Endothelial cell of umbilical vein (primary cell): ENCODE data around the gene IQCE. TPM values are rescaled to one million over a fixed set of nuclear protein-coding genes. Genes with fewer than 3 reads are reported as not detected.

Experiments used
- BruUV-seq: library from RNA; stranded (reverse); fragments of 400-500 nt; replicated peaks from 2 replicates; lab custom pipeline; 2021; lab: Mats Ljungman, UMichigan
- CTCF ChIA-PET: fragments of 300-600, 350-600 bp; sonication (Branson Sonifier 250); formaldehyde crosslinking; loops from one replicate; lab custom pipeline; 2021; ENCODE audit warnings: antibody characterized with exemption, inconsistent platforms; lab: Charles Lee
- POLR2A ChIA-PET: fragments of 300-600, 350-600 bp; sonication (Branson Sonifier 250); formaldehyde crosslinking; loops from one replicate; lab custom pipeline; 2021; ENCODE audit warnings: antibody characterized with exemption, inconsistent platforms; lab: Charles Lee
- DNase-seq: peaks from one replicate; pipeline ENCODE4 v3.0.0-alpha.2; 2011; ENCODE audit warnings: low read depth, low spot score
- FAIRE-seq: peaks from 2 replicates; lab custom pipeline; 2011; peaks lifted over from hg19 to GRCh38; lab: Jason Lieb, UNC
- H2AFZ ChIP-seq: 2 replicates; pipeline ENCODE4 v1.6.0; 2012; ENCODE audit warnings: low read depth, low read length, control low read depth, inconsistent platforms
- H3K27ac ChIP-seq: 2 replicates; pipeline ENCODE4 v1.5.1; 2011; ENCODE audit warnings: low read depth, mild to moderate bottlenecking, control low read depth, low read length, moderate library complexity; ENCODE audit not compliant: insufficient read depth
- H3K27me3 ChIP-seq, 2 experiments: 2 replicates each; pipeline versions ENCODE4 v1.6.0 to v1.6.1; 2011; ENCODE audit warnings: low read length in 2 of 2, mixed read lengths in 1 of 2; ENCODE audit not compliant: control insufficient read depth in 2 of 2, insufficient read depth in 2 of 2
- H3K36me3 ChIP-seq, 2 experiments: 2 replicates in 1 of 2; 3 replicates in 1 of 2; pipeline ENCODE4 v1.5.1; 2011; ENCODE audit warnings: low read length in 2 of 2, mild to moderate bottlenecking in 1 of 2, moderate library complexity in 1 of 2; ENCODE audit not compliant: control insufficient read depth in 2 of 2, insufficient read depth in 2 of 2; ENCODE audit errors: extremely low read depth in 1 of 2
- H3K4me1 ChIP-seq: 3 replicates; pipeline ENCODE4 v1.5.1; 2011; ENCODE audit warnings: mild to moderate bottlenecking, low read length; ENCODE audit not compliant: control insufficient read depth, insufficient read depth; ENCODE audit errors: extremely low read depth
- H3K4me2 ChIP-seq: 2 replicates; pipeline ENCODE4 v1.6.1; 2011; ENCODE audit warnings: low read length, control low read depth, mixed read lengths; ENCODE audit not compliant: insufficient read depth
- H3K4me3 ChIP-seq, 3 experiments: fragments of 200-600 bp in 1 of 3; sonication (generic), shearing (Covaris generic) in 1 of 3; replicated peaks in 1 of 3; 2 replicates each; pipeline ENCODE4 v1.5.1; 2011 to 2016; ENCODE audit warnings: control low read depth in 3 of 3, low read length in 3 of 3, mild to moderate bottlenecking in 2 of 3, inconsistent platforms in 1 of 3, low read depth in 1 of 3, moderate library complexity in 1 of 3; ENCODE audit not compliant: insufficient read depth in 1 of 3
- H3K79me2 ChIP-seq: 2 replicates; pipeline ENCODE4 v1.6.0; 2012; ENCODE audit warnings: low read length, inconsistent platforms; ENCODE audit not compliant: control insufficient read depth, insufficient read depth
- H3K9ac ChIP-seq: replicated peaks from 2 replicates; pipeline ENCODE3; 2011; ENCODE audit warnings: low read length, control low read depth; ENCODE audit not compliant: insufficient read depth; ENCODE audit errors: extremely low read depth
- H3K9me1 ChIP-seq: replicated peaks from 3 replicates; pipeline ENCODE4 v1.6.0; 2011; ENCODE audit warnings: mild to moderate bottlenecking, low read length; ENCODE audit not compliant: control insufficient read depth, insufficient read depth; ENCODE audit errors: extremely low read depth
- H3K9me3 ChIP-seq: replicated peaks from 2 replicates; pipeline ENCODE4 v1.5.1; 2012; ENCODE audit warnings: low read length, inconsistent platforms; ENCODE audit not compliant: control insufficient read depth, insufficient read depth
- H4K20me1 ChIP-seq: replicated peaks from 2 replicates; pipeline ENCODE3; 2011; ENCODE audit warnings: mild to moderate bottlenecking, low read length; ENCODE audit not compliant: control insufficient read depth, insufficient read depth; ENCODE audit errors: extremely low read depth
- EZH2 ChIP-seq: IDR thresholded peaks from 2 replicates; pipeline ENCODE4 v1.6.1; 2012; ENCODE audit warnings: borderline replicate concordance, low read depth, mild to moderate bottlenecking, moderate library complexity, low read length, inconsistent platforms; ENCODE audit not compliant: severe bottlenecking
- FOS ChIP-seq: IDR thresholded peaks from 2 replicates; pipeline ENCODE4 v1.6.1; 2011; ENCODE audit warnings: mild to moderate bottlenecking, low read length, moderate library complexity, borderline replicate concordance; ENCODE audit not compliant: insufficient read depth
- GATA2 ChIP-seq: IDR thresholded peaks from 2 replicates; pipeline ENCODE4 v1.7.0; 2011; ENCODE audit warnings: low read depth, mild to moderate bottlenecking, moderate library complexity, mixed read lengths, low read length; ENCODE audit not compliant: insufficient read length, insufficient read depth
- JUN ChIP-seq: IDR thresholded peaks from 2 replicates; pipeline ENCODE4 v1.6.1; 2011; ENCODE audit warnings: borderline replicate concordance, low read depth; ENCODE audit not compliant: insufficient read length, insufficient read depth
- MYC ChIP-seq: IDR thresholded peaks from one replicate; pipeline ENCODE4 v1.6.1; 2011; ENCODE audit warnings: mild to moderate bottlenecking, low read depth, low read length
- POLR2A ChIP-seq: IDR thresholded peaks from 2 replicates; pipeline ENCODE4 v1.6.1; 2012; ENCODE audit warnings: low read depth, mild to moderate bottlenecking, control low read depth, low read length
- POLR2AphosphoS5 ChIP-seq: IDR thresholded peaks from 2 replicates; pipeline ENCODE4 v1.6.1; 2012; ENCODE audit warnings: low read depth, mild to moderate bottlenecking, control low read depth, low read length, moderate library complexity; ENCODE audit not compliant: insufficient read depth
- dilution Hi-C: fragments of 300-500 bp; cut with MboI; formaldehyde crosslinking; loops from one replicate; pipeline ENCODE4 v1.15.0; 2019; ENCODE audit warnings: low sequenced_read_pairs; ENCODE audit not compliant: extremely low pct_ligation_motif_present
- intact Hi-C: fragments of 100-400 bp; cut with micrococcal nuclease; formaldehyde crosslinking; loops from one replicate; pipeline ENCODE4 v1.10.0; 2022
- polyA plus RNA-seq, 4 experiments: library from polyadenylated mRNA; depleted of rRNA in 3 of 4; stranded (reverse) in 3 of 4; unstranded in 1 of 4; fragments of >200 nt; gene quantifications; 2 replicates each; pipeline versions ENCODE4 v1.2.1 to v1.2.3, GENCODE V29; 2011 to 2012; ENCODE audit warnings: missing spikeins in 1 of 4
- total RNA-seq: library from RNA; stranded (reverse); gene quantifications from 2 replicates; pipeline ENCODE4 v1.2.3, GENCODE V29; 2021
- TF ChIP-seq, protein P1 (sequence below): IDR thresholded peaks from 2 replicates; pipeline ENCODE4 v1.6.1; 2011; ENCODE audit not compliant: insufficient read depth, insufficient read length
- TF ChIP-seq, protein P2 (sequence below), 2 donors: IDR thresholded peaks; 1 replicate in 1 of 2; 2 replicates in 1 of 2; pipeline ENCODE4 v1.5.1; 2011; ENCODE audit warnings: low read length in 2 of 2, mild to moderate bottlenecking in 2 of 2, moderate library complexity in 2 of 2, control low read depth in 1 of 2, inconsistent platforms in 1 of 2, low read depth in 1 of 2; ENCODE audit not compliant: insufficient read depth in 1 of 2; ENCODE audit errors: extremely low read depth in 1 of 2

Gene IQCE
- total and polyA plus RNA-seq, 2 donors (not counting 3 experiments of a cell fraction or from before 2014, with no cell fraction given) = 4.9 to 14.5 TPM

DNA sequence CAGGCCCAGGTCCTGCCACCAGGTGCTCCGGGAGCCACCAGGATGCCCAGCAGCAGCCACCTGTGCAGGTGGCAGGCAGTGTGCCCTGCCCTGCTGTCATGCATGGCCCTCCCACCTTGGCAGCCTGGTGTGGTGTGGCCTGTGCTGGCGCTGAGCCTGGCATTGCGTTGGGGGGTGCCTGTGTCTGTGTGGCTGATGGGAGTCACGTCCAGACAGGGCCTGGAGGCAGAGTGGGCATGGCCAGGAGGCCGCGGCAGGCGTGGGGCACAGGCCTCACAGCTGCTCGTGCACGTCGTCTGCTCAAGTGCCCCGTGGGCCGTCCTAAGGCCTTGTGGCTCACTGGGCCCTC lies 81.7 kb downstream of the IQCE start:
- dilution Hi-C loops (no loop called here), intact Hi-C loops (loop anchor here (2.0 to 5.0 kb wide), 5 partner anchors 14 to 118 kb away; no protein-coding TSS in a partner anchor)
- Histone ChIP-seq H2AFZ (no peak overlapping the region), H3K4me3 (no peak overlapping the region), H3K36me3 (peaks cover 0 to 1% of the 10 kb centered on the region in 2 experiments), H4K20me1 (no peaks in the 10 kb centered on the region), H3K79me2 (peaks cover 85% of the 10 kb centered on the region), H3K9ac (peak overlapping the region; percentile 74), H3K27ac (peak overlapping the region; percentile 94), H3K9me1 (no peaks in the 10 kb centered on the region), H3K4me2 (no peak overlapping the region), H3K4me1 (peaks cover 40% of the 10 kb centered on the region), H3K27me3 (no peaks in the 10 kb centered on the region), H3K9me3 (no peaks in the 10 kb centered on the region)
- FAIRE-seq = no peak
- POLR2A ChIA-PET = no interaction called here
- BruUV-seq = no TSS peak
- TF ChIP-seq FOS (no peak), GATA2 (no peak), MYC (no peak), EZH2 (no peak), JUN (no peak), POLR2AphosphoS5 (no peak), POLR2A (no peak)
- TF ChIP-seq, protein P1, sequence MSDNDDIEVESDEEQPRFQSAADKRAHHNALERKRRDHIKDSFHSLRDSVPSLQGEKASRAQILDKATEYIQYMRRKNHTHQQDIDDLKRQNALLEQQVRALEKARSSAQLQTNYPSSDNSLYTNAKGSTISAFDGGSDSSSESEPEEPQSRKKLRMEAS = no peak
- TF ChIP-seq, protein P2, sequence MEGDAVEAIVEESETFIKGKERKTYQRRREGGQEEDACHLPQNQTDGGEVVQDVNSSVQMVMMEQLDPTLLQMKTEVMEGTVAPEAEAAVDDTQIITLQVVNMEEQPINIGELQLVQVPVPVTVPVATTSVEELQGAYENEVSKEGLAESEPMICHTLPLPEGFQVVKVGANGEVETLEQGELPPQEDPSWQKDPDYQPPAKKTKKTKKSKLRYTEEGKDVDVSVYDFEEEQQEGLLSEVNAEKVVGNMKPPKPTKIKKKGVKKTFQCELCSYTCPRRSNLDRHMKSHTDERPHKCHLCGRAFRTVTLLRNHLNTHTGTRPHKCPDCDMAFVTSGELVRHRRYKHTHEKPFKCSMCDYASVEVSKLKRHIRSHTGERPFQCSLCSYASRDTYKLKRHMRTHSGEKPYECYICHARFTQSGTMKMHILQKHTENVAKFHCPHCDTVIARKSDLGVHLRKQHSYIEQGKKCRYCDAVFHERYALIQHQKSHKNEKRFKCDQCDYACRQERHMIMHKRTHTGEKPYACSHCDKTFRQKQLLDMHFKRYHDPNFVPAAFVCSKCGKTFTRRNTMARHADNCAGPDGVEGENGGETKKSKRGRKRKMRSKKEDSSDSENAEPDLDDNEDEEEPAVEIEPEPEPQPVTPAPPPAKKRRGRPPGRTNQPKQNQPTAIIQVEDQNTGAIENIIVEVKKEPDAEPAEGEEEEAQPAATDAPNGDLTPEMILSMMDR (IDR thresholded peaks at IDR 0.05; ENCODE audit: extremely low read depth in 1 of 2, insufficient read depth in 1 of 2, low read depth in 1 of 2, low read length in 2 of 2) = no peak
- DNase-seq = no peak
- CTCF ChIA-PET = no interaction called here
